ENCODE measurements around the gene TMEM115. TPM values are rescaled to one million over a fixed set of nuclear protein-coding genes. Genes with fewer than 3 reads are reported as not detected.

TMEM115 gene
- total RNA-seq, 1 experiment from 2014 or later: 24.1 TPM

DNA sequence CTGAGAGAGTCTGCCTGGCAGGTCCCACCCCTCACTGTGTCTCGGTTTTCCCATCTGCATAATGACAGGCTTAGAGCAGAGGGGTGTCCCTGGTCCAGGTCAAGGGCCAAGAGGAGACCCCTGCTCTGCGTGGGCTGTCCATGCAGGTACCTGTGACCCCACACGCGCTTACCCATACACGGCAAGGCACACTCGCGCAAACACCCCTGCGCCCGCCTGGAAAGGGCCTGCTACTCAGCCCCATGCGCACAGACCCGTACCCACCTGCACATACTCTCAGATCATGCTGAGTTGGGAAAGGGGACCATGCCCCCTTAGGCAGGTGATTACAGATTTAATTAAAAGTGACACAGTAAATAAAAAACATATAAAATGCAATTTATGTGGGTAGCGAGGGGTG, 23.4 kb upstream of the TMEM115 start:
- no peak for DNase-seq
- Histone ChIP-seq H3K27me3 (no peaks in the 10 kb centered on the region), H3K36me3 (no peaks in the 10 kb centered on the region), H3K9me3 (no peaks in the 10 kb centered on the region), H3K4me3 (no peak overlapping the region)

DNA sequence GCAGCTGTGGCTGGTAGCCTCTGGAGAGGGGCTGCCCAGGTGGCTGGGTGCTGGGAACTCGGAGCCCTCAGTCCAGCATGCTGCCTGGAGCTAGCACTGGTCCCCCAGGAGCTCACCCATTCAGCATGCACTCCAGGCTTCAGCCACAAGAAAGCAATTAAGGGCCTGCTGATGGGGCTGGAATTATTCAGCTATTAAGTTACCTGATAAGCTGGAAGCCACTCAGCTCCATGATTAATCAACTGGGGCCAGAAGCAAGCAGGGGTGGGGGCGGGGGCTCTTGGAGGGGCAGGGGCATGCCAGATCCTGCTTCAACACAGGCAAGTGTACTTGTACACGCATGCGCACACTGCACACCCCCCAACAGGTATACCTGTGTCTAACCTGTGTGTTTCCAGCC, 22.1 kb upstream of the TMEM115 start:
- Histone ChIP-seq H3K27me3 (no peaks in the 10 kb centered on the region), H3K4me3 (no peak overlapping the region), H3K9me3 (no peaks in the 10 kb centered on the region), H3K36me3 (no peaks in the 10 kb centered on the region)
- no peak for DNase-seq

DNA sequence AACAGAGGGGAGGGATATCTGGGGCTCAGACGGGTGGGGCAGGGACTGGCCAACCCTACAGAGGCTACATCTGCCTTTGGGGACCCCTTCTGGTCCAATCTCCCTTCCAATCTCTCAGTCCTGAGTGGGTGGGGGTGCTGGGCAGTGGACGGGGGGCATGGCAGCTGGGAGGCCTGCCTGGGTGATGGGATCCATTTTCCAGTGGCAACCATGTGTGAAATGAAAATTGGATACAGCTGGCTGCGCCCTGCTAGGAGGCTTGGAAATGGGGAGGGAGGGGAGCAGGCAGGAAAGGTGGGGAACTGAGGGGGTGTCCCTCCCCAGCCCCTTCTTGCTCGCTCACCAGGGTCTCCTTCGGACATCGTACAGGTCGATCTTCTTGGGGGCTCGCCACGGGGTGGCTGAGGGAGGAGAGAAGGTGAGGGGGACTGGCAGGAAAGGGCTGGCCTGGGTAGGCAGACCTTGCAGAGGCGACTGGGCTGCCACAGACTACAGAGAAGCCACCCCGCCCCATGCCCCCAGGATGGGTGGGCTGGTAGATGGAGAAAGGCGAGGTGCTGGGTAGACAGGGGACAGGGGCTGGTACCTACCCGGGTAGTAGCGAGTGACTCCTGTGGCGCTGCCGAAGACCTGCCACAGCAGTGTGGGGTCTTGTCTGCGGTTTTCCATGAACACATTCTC, 21.2 kb upstream of the TMEM115 start:
- no peaks in the 10 kb centered on the region for H3K9me3 ChIP-seq
- no peaks in the 10 kb centered on the region for H3K27me3 ChIP-seq
- no peaks in the 10 kb centered on the region for H3K36me3 ChIP-seq
- H3K4me3 ChIP-seq: no peak overlapping the region
- DNase-seq: no peak

DNA sequence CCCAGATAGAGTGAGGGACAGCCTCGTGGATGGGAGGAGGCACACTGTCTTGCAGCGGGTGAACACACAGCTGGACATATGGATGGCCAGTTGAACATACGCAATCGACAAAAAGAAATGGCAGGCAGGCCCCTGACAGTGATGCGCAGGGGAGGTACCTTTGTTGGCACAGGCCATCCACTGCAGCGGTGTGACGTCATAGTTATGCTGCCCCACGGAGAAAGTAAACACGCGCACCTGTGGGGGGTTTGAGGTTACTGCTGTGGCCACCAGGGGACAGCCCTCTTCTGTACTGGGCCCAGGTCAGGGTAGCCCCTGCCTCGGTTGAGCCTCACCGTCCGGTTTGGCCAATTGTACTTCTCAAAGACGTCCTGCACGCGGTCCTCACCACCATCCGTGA, 19.4 kb upstream of the TMEM115 start:
- H3K4me3 ChIP-seq: no peak overlapping the region
- H3K27me3 ChIP-seq: no peaks in the 10 kb centered on the region
- no peaks in the 10 kb centered on the region for H3K9me3 ChIP-seq
- DNase-seq: no peak
- H3K36me3 ChIP-seq: no peaks in the 10 kb centered on the region

DNA sequence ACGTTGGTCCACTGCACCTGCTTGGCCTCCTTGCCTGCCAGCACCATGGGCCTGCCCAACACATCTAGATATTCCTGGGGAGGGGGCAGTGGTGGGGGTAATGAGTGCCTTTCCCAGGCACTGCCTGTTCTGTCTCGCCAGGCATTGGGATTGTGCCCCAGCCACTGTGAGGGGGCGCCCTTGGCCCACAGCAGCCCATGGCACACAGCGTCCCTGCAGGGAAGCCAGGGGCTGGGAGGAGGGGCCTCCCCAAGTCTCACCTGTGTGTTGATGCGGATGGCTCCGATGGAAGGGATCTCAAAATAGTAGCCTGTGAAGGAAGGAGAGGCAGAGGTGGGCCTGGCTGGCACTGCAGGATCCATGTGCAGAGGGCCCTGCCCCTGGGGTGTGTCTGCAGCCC, 18.7 kb upstream of the TMEM115 start:
- H3K36me3 ChIP-seq: no peaks in the 10 kb centered on the region
- DNase-seq: no peak
- no peak overlapping the region for H3K4me3 ChIP-seq
- H3K9me3 ChIP-seq: no peaks in the 10 kb centered on the region
- no peaks in the 10 kb centered on the region for H3K27me3 ChIP-seq

DNA sequence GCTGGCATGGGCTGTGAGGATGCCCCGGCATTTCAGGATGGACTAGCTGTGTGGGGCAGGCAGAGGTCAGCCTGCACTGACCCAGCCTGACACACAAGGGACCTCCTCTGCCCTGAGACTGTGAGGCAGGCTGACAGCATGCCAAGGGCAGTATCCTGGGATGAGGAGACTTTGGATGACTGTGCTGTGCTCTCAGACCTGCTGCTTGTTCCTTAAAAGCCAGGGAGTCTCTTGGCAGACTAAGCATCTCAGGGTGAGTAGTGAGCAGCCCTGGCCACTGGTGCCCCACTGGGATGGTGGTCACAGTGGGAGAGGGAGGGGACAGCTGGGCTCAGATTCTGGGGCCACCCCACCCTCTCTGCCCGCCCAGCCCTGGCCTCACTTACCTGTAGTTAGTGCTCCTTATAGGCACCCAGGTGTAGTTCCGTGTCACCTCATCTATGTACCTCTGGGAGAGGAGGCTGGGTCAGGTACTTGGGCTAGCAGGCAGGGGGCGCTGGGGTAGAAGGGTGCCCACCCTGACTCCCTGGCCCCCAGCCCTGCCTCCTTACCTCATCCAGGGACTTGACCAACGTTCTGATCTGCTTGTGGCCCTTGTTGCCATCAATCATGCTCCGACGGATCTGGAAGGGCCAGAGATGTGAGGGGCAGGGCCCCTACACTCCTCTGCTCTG, 16.1 kb upstream of the TMEM115 start:
- peak; percentile 29 for DNase-seq
- no peak overlapping the region for H3K4me3 ChIP-seq

DNA sequence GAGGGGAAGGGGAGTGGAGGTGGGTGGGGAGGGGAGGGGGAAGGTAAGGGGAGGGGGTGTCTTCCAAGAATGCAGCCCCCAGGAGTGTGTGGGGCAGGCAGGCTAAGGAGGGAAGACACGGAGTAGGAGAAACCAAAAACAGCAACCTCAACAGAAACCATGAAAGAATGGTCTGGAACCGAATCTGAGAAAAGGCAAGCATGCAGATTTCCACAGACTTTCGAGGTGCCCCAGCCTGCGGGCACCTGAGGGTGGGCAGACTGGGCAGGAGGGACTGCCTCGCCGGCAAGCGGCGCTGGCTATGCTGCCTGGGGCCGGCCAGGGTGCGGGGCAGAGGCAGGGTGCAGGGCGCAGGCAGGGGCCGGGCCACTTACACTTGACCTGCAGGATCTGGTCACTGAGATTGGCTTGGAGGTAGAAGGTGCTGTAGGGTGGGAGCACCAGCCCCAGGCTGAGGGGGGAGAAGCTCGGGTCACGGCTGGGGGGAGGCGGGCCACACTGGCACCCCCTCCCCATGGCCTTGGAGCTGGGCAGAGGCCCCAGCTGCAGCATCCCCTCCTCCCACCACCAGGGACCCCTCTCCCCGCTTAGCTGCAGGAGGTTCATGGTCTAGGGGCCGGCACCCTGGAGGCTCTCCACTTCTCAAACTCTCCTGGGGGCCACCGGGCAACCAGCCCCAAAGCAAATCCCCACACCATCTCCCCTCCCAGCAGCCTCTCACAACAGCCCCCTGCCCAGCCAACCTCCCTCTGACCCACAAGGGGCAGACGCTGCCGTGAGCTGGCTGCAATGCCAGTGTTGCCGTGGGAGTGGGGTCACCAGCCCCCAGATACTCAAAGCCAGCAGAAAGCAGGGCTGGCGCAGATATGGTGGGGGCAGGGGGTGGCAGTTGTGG, 15.3 kb upstream of the TMEM115 start:
- H3K36me3 ChIP-seq: no peaks in the 10 kb centered on the region
- no peak for DNase-seq
- H3K9me3 ChIP-seq: no peaks in the 10 kb centered on the region
- H3K27me3 ChIP-seq: no peaks in the 10 kb centered on the region
- H3K4me3 ChIP-seq: no peak overlapping the region

More for the DNA sequence above, 16.1 kb upstream of the TMEM115 start:
- H3K27me3 ChIP-seq: no peaks in the 10 kb centered on the region
- no peaks in the 10 kb centered on the region for H3K36me3 ChIP-seq
- H3K9me3 ChIP-seq: no peaks in the 10 kb centered on the region

DNA sequence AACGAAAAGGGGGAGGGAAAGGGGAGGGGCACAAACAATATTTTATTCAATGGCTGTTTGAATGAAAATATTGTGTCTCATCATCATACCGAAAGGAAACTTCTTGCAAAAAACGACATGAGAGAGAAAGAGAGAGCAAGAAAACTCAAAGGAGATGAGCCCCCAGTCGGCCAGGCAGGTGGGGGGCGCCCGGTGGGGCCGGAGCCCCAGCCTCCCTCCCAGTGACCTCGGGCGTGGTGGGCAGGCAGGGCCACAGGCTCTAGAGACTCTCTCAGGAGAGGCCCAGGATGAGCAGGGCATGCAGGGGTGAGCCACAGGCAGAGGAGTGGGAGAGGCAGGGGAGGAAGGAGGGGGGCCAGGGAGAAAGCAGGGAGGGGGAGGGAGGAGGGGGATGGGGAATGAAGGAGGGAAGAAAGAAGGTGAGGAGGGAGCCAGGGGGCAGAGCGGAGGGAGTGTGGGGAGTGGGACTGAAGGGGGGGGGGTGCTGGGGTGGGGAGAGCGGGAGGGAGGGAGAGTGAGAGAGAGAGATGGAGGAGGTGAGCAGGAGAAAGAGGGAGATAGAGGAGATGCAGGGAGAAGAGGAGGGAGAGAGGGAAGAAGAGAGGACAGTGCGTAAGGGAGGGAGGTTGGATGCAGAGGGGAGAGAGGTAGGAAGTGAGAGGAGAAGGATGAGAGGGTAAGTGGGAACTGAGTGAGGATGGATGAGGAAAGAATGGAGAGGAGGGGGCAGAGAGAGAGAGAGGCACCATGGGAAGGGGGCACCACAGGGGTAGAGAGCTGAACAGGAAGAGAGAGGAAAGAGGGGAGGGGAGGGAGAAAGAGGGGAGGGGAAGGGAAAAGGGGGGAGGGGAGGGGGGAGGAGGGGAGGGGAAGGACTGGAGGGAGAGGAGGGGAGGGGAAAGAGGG, 14.1 kb upstream of the TMEM115 start:
- DNase-seq: no peak
- Histone ChIP-seq H3K9me3 (no peaks in the 10 kb centered on the region), H3K36me3 (no peaks in the 10 kb centered on the region), H3K4me3 (no peak overlapping the region), H3K27me3 (no peaks in the 10 kb centered on the region)

DNA sequence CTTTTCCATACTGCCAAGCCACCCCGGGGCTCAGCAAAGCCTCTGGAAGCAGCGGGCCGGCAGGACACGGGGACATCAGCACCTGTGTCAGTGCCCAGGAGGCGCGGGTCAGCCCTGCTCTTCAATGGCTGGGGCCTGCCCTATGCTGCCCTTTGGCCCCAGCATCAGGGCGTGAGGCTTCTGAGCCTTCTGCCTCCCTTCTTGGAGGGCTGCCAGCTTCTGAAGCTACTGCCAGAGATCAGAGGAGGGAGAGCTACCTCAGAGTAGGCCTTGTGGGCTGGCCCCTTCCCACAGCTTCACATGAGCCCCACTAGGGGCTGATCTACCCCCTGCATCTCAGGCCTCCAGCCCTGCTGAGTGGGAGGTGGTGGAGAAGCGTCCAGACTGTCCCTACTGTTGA, 13.0 kb upstream of the TMEM115 start:
- Histone ChIP-seq H3K36me3 (no peaks in the 10 kb centered on the region), H3K27me3 (no peaks in the 10 kb centered on the region), H3K4me3 (no peak overlapping the region), H3K9me3 (no peaks in the 10 kb centered on the region)
- no peak for DNase-seq

DNA sequence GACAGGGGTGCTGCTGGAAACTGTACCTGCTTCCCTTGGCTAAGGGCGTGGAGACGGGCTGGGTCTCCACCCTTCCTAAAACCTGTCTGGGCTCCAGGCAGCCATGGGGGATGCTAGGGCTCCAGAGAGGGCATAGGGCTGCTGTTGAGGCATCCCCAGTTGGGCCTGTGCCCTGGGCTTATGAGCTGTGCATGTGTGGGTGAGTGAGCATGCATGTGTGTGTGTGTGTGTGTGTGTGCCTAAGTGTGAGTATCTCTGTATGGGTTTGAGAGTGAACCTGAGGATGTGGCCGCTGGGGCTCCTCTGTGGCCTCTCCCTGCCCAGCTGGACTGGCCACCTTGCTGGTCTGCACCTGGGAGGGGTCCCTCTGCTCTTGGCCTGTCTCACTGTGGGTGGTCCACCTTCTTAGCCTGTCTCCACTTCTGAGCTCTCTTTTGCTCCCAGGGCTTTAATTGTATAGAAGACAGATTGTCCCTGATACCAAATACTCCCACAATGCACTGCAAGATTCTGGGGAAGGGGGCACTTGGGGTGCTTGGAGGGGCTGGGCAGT, 11.9 kb upstream of the TMEM115 start:
- Histone ChIP-seq H3K27me3 (no peaks in the 10 kb centered on the region), H3K36me3 (no peaks in the 10 kb centered on the region), H3K4me3 (no peak overlapping the region), H3K9me3 (no peaks in the 10 kb centered on the region)
- DNase-seq: no peak

DNA sequence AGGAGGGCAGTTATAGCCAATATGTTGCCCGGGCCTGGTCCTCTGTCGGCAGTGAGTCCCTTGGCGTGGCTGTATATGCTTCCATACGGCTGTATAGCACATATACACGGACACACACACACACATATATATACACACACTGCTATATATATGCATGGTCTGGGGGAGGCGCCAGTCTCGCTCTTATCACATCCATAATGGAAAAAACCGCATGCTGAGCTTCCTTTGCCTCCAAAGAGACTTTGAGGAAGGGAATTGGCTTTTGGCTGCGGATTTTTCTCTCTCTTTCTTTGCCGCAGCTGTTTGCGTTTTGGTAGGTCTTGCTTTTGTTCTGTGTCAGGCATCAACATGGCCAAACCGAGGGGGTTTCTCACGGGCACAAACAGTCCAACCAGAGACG, 11.3 kb upstream of the TMEM115 start:
- Histone ChIP-seq H3K36me3 (no peaks in the 10 kb centered on the region), H3K4me3 (no peak overlapping the region), H3K27me3 (no peaks in the 10 kb centered on the region), H3K9me3 (no peaks in the 10 kb centered on the region)
- no peak for DNase-seq

DNA sequence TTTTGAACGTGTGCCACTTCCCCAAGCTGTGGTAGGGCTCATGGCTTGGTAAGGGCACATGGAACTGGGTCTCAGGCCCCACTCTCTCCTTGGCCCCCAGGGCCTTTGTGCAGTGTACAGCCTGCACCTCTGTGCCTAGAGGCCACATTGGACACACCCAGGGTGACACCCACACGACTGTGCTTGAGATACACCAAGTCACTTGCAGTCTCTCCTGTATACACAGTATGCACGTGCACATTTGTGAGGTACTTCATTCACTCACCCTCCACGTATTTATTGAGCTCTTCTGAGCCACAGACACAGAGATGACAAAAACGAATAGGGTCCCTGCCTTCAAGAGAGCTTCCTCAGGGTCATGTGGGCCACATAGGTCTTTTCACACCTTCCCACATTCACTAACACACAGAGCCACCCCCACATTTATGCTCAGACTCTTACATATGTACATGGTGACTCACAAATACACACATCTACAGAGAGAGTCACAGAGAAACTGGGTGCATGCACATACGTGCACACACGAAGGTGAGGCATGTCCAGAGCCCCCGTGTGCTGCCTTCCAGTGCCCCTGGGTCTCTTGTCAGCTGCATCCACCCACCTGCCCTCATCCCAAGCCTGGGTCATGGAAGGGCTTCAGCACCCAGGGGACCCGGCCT, 9.8 kb upstream of the TMEM115 start:
- no peak for DNase-seq
- Histone ChIP-seq H3K27me3 (no peaks in the 10 kb centered on the region), H3K36me3 (no peaks in the 10 kb centered on the region), H3K9me3 (no peaks in the 10 kb centered on the region), H3K4me3 (no peak overlapping the region)

DNA sequence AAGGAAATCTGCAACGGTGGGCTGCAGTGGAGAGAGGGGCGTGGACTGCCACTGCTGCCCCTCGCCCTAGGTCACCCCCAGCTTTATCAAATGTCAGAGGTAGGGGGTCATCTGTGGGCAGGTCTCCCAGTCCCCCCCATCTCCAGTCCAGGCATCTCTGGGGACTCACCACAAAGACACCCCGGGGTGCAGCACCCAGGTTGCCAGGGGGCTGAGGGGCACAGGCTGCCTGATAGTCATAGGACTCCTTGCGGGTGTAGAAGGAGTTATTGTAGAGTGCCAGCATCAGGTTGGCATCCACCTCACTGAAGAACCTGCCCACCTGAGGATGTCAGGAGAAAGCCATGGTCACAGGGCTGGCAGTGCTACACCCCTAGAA, 6.5 kb upstream of the TMEM115 start:
- H3K27me3 ChIP-seq: no peaks in the 10 kb centered on the region

DNA sequence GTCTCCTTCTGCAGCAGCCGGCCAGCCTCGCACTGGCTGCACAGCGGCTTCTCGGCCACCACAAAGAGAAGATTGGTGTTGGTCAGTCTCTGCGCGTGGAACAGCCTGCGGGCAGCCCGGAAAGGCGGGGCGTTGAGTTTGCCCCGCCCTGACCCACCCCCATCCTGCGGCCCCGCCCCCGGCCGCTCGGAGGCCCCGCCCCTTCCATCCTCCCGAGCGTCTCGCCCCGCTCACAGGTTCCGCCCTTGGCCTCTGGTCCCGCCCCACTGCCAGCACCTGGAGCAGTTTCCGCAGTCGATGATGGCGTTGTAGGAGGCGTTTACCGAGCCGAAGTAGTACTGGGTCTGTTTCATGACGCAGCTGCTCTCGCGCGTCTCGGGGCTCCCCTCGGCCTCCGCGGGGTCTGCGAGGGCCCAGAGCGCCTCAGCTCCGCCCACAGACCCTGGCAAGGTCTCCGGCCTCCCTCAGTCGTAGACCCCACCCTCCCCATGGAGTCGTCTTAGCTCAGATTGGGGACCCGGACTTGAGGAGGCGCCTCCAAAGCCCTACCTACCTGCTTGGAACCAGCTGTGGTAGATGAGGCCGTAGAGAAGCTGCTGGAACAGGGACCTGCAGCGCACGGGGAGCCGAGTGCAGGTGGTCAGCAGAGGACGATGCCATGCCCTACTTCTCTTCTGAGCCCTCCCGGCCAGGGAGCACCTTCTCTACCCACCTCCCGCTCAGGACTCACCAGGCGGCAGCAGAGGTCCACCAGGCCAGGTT, 5.9 kb upstream of the TMEM115 start:
- DNase-seq: no peak
- Histone ChIP-seq H3K27me3 (no peaks in the 10 kb centered on the region), H3K9me3 (no peaks in the 10 kb centered on the region), H3K4me3 (no peak overlapping the region), H3K36me3 (no peaks in the 10 kb centered on the region)

More for the DNA sequence above, 6.5 kb upstream of the TMEM115 start:
- no peaks in the 10 kb centered on the region for H3K9me3 ChIP-seq
- H3K4me3 ChIP-seq: no peak overlapping the region
- no peak for DNase-seq
- no peaks in the 10 kb centered on the region for H3K36me3 ChIP-seq

DNA sequence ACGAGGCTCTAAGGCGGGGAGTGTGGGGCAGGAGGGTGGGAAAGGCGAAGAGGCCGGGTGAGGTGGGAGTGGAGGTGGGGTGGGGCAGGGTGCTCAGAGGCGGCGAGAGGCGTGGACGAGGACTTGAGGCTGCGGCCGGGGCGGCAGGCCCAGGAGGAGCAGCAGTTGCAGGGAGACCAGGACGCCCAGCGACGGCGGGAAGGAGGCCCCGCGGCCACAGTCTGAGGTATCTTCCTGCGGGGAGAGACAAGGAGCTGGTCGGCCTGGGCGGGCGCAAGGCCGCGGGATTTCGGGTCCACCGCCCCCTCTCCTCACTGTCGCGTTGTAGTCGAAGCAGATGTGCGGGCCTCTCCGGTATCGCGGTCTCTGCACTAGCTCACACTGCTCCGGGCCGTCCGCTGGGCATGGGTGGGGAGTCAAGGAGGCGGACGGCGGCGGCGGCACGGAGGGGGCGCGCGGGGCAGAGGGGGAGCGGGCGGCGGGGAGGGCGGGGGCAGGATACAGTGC, 5.3 kb upstream of the TMEM115 start:
- no peak for DNase-seq
- Histone ChIP-seq H3K27me3 (no peaks in the 10 kb centered on the region), H3K36me3 (no peaks in the 10 kb centered on the region), H3K4me3 (no peak overlapping the region), H3K9me3 (no peaks in the 10 kb centered on the region)

Data from MG63 (cell line).